HepG2 (cell line): ENCODE results near the gene HYOU1. TPM values are rescaled to one million over a fixed set of nuclear protein-coding genes. Genes with fewer than 3 reads are reported as not detected.

ENCODE experiments used
- ATAC-seq: fragments of 200-7000 bp; cut with Tn5 transposase; 3 replicates; pipeline ENCODE4 v1.9.1; 2020; ENCODE audit warnings: mild to moderate bottlenecking, moderate library complexity
- BruUV-seq: library from RNA; stranded (reverse); fragments of 400-500 nt; replicated peaks from 2 replicates; lab custom pipeline; 2021; lab: Mats Ljungman, UMichigan
- CTCF ChIA-PET: fragments of 300-600 bp; formaldehyde crosslinking; extraction: SDS; loops from one replicate; lab custom pipeline; 2021; ENCODE audit warnings: low total read pairs, inconsistent platforms, low intra/inter-chr PET ratio; lab: Yijun Ruan, JAX
- POLR2A ChIA-PET: fragments of 350-600 bp; sonication (Branson Sonifier 250); formaldehyde crosslinking; loops from one replicate; lab custom pipeline; 2020; ENCODE audit warnings: antibody characterized with exemption, inconsistent platforms; lab: Yijun Ruan, JAX
- DNase-seq: peaks from one replicate; pipeline ENCODE4 v3.0.0-alpha.2; 2015; ENCODE audit warnings: low spot score
- FAIRE-seq: peaks from 3 replicates; lab custom pipeline; 2011; peaks lifted over from hg19 to GRCh38; lab: Jason Lieb, UNC
- H2AFZ ChIP-seq: one replicate; pipeline ENCODE4 v1.6.1; 2011; ENCODE audit warnings: low read length, inconsistent platforms
- H3K27ac ChIP-seq: fragments of 300-600 bp; 3 replicates; pipeline ENCODE4 v1.8.0; 2011; ENCODE audit warnings: mixed run types, mild to moderate bottlenecking, mixed read lengths, low read length, inconsistent platforms; ENCODE audit not compliant: insufficient read depth; ENCODE audit errors: extremely low read length
- H3K27me3 ChIP-seq, 2 experiments: fragments of 200-600 bp in 1 of 2; 2 replicates in 1 of 2; 3 replicates in 1 of 2; pipeline versions ENCODE4 v1.6.0 to v1.8.0; 2011; ENCODE audit warnings: low read length in 2 of 2, mild to moderate bottlenecking in 2 of 2, moderate library complexity in 2 of 2, inconsistent platforms in 1 of 2; ENCODE audit not compliant: insufficient read depth in 2 of 2, control insufficient read depth in 1 of 2
- H3K36me3 ChIP-seq, 2 experiments: fragments of 200-600 bp in 1 of 2; replicated peaks in 1 of 2; 2 replicates in 1 of 2; 3 replicates in 1 of 2; pipeline versions ENCODE4 v1.5.1 to v1.8.0; 2011; ENCODE audit warnings: low read length in 2 of 2, inconsistent platforms in 1 of 2; ENCODE audit not compliant: insufficient read depth in 2 of 2, control insufficient read depth in 1 of 2
- H3K4me1 ChIP-seq: 2 replicates; pipeline ENCODE4 v1.5.1; 2012; ENCODE audit warnings: low read length, inconsistent platforms; ENCODE audit not compliant: insufficient read depth
- H3K4me2 ChIP-seq: 2 replicates; pipeline ENCODE4 v1.6.0; 2011; ENCODE audit warnings: low read depth, low read length, inconsistent platforms
- H3K4me3 ChIP-seq, 3 experiments: fragments of 200-600 bp in 1 of 3; sonication (generic), shearing (Covaris generic) in 1 of 3; replicated peaks in 1 of 3; 2 replicates each; pipeline ENCODE4 v1.5.1; 2011 to 2016; ENCODE audit warnings: low read length in 3 of 3, inconsistent platforms in 2 of 3, low read depth in 2 of 3, mild to moderate bottlenecking in 2 of 3, control low read depth in 1 of 3, mixed read lengths in 1 of 3; ENCODE audit not compliant: insufficient read depth in 1 of 3
- H3K79me2 ChIP-seq: one replicate; pipeline ENCODE4 v1.6.1; 2011; ENCODE audit warnings: low read length, inconsistent platforms; ENCODE audit not compliant: insufficient read depth
- H3K9ac ChIP-seq: 2 replicates; pipeline ENCODE4 v1.6.0; 2011; ENCODE audit warnings: mild to moderate bottlenecking, low read depth, low read length, inconsistent platforms; ENCODE audit not compliant: insufficient read depth
- H3K9me3 ChIP-seq: 2 replicates; pipeline ENCODE4 v1.5.1; 2012; ENCODE audit warnings: mild to moderate bottlenecking, low read length
- H4K20me1 ChIP-seq: 2 replicates; pipeline ENCODE4 v1.6.0; 2011; ENCODE audit warnings: inconsistent platforms, mild to moderate bottlenecking, low read length, moderate library complexity; ENCODE audit not compliant: insufficient read depth
- ATRX ChIP-seq: sonication (generic); formaldehyde crosslinking; IDR thresholded peaks from 2 replicates; pipeline ENCODE4 v1.4.0; 2020; ENCODE audit warnings: missing genetic modification reagents, borderline replicate concordance
- FOXP4 ChIP-seq: sonication (generic); formaldehyde crosslinking; IDR thresholded peaks from 2 replicates; pipeline ENCODE4 v1.4.0; 2020; ENCODE audit warnings: missing genetic modification reagents
- GTF2F1 ChIP-seq: fragments of 150-350 bp; IDR thresholded peaks from 2 replicates; pipeline ENCODE4 v1.6.1; 2014; ENCODE audit warnings: low read length
- HNRNPH1 ChIP-seq: fragments of 200-400 bp; formaldehyde crosslinking; optimal IDR thresholded peaks from 2 replicates; pipeline ENCODE3; 2017; ENCODE audit warnings: mild to moderate bottlenecking, low read depth, low read length
- JARID2 ChIP-seq: sonication (generic); formaldehyde crosslinking; IDR thresholded peaks from 2 replicates; pipeline ENCODE4 v1.8.1; 2023; ENCODE audit warnings: missing genetic modification reagents, inconsistent platforms; ENCODE audit not compliant: insufficient replicate concordance
- JUNB ChIP-seq: sonication (generic); formaldehyde crosslinking; IDR thresholded peaks from 2 replicates; pipeline ENCODE4 v1.8.0; 2022; ENCODE audit warnings: missing genetic modification reagents, mild to moderate bottlenecking, borderline replicate concordance
- KDM5A ChIP-seq: fragments of 200-600 bp; sonication (generic); IDR thresholded peaks from 2 replicates; pipeline ENCODE4 v1.7.0; 2018; ENCODE audit warnings: antibody characterized with exemption, mild to moderate bottlenecking, low read length, borderline replicate concordance
- MED1 ChIP-seq: sonication (generic); formaldehyde crosslinking; IDR thresholded peaks from 2 replicates; pipeline ENCODE4 v1.4.0; 2020; ENCODE audit warnings: missing genetic modification reagents
- MXI1 ChIP-seq: IDR thresholded peaks from 3 replicates; pipeline ENCODE4 v1.6.1; 2012; ENCODE audit warnings: low read depth, low read length, inconsistent platforms, borderline replicate concordance
- NAIF1 ChIP-seq: sonication (generic); formaldehyde crosslinking; IDR thresholded peaks from 2 replicates; pipeline ENCODE4 v1.5.0; 2020; ENCODE audit warnings: mild to moderate bottlenecking, missing genetic modification reagents, borderline replicate concordance
- PHF20 ChIP-seq: sonication (generic); formaldehyde crosslinking; IDR thresholded peaks from 2 replicates; pipeline ENCODE4 v1.5.0; 2020; ENCODE audit warnings: mild to moderate bottlenecking, missing genetic modification reagents
- RBM39 ChIP-seq: fragments of 200-400 bp; formaldehyde crosslinking; IDR thresholded peaks from one replicate; pipeline ENCODE4 v1.6.1; 2018; ENCODE audit warnings: antibody characterized with exemption, mild to moderate bottlenecking, low read depth, low read length; ENCODE audit not compliant: poor library complexity, severe bottlenecking
- RELA ChIP-seq: sonication (generic); formaldehyde crosslinking; IDR thresholded peaks from 2 replicates; pipeline ENCODE4 v1.4.0; 2020; ENCODE audit warnings: missing genetic modification reagents
- SOX13 ChIP-seq, 3 experiments: fragments of 450-650 bp in 1 of 3; sonication (generic) in 1 of 3; formaldehyde crosslinking in 1 of 3; IDR thresholded peaks in 2 of 3; conservative IDR thresholded peaks in 1 of 3; 2 replicates each; pipeline versions ENCODE4 v1.5.0 to v1.6.1; 2016 to 2020; ENCODE audit warnings: antibody characterized with exemption in 1 of 3, mild to moderate bottlenecking in 1 of 3, missing compliant biosample characterization in 1 of 3, missing genetic modification reagents in 1 of 3, moderate library complexity in 1 of 3
- TBL1XR1 ChIP-seq: fragments of 150-350 bp; IDR thresholded peaks from 2 replicates; pipeline ENCODE4 v1.6.1; 2014; ENCODE audit warnings: borderline replicate concordance, low read length; ENCODE audit not compliant: partially characterized antibody
- ZC3H4 ChIP-seq: sonication (generic); formaldehyde crosslinking; IDR thresholded peaks from 2 replicates; pipeline ENCODE4 v1.4.0; 2020; ENCODE audit warnings: missing genetic modification reagents, borderline replicate concordance
- ZNF235 ChIP-seq: sonication (generic); formaldehyde crosslinking; IDR thresholded peaks from 2 replicates; pipeline ENCODE4 v1.8.1; 2023; ENCODE audit warnings: mild to moderate bottlenecking, missing genetic modification reagents, borderline replicate concordance
- ZNF616 ChIP-seq: sonication (generic); formaldehyde crosslinking; IDR thresholded peaks from 2 replicates; pipeline ENCODE4 v1.5.0; 2020; ENCODE audit warnings: low read depth, mild to moderate bottlenecking, missing genetic modification reagents
- ZSCAN29 ChIP-seq: sonication (generic); formaldehyde crosslinking; conservative IDR thresholded peaks from 2 replicates; pipeline ENCODE4 v1.4.0; 2020; ENCODE audit warnings: mild to moderate bottlenecking, missing genetic modification reagents
- WGBS: methylation state at CpG from one replicate; pipeline ENCODE4 v1.1.6; 2017; ENCODE audit warnings: low lambda C conversion rate; 5-methylcytosine and 5-hydroxymethylcytosine counted together
- in situ Hi-C: cut with HindIII; loops from 2 replicates; pipeline ENCODE4 v1.10.0; 2017; ENCODE audit warnings: low pct_unique_long_range_greater_than_20kb; ENCODE audit not compliant: extremely low pct_ligation_motif_present
- intact Hi-C: fragments of 100-400 bp; cut with micrococcal nuclease; formaldehyde crosslinking; loops from one replicate; pipeline ENCODE4 v1.10.0; 2022; ENCODE audit not compliant: unreplicated experiment
- polyA plus RNA-seq, 8 experiments: library from polyadenylated mRNA; depleted of rRNA in 3 of 8; stranded (reverse) in 7 of 8; unstranded in 1 of 8; fragments of >200 nt; fragmentation: Illumina TruSeq in 4 of 8; extraction: Trizol in 4 of 8; gene quantifications; 2 replicates each; pipeline versions ENCODE4 v1.2.1 to v1.2.3, GENCODE V29; 2011 to 2016; ENCODE audit warnings: low read depth in 4 of 8, missing spikeins in 1 of 8, mixed read lengths in 1 of 8; ENCODE audit not compliant: insufficient read depth in 1 of 8
- total RNA-seq, 5 experiments: library from RNA; depleted of rRNA; stranded (reverse); fragments of >200 nt; fragmentation: Illumina TruSeq; extraction: Trizol; gene quantifications; 2 replicates each; pipeline ENCODE4 v1.2.3, GENCODE V29; 2016; ENCODE audit warnings: low read depth in 1 of 5
- TF ChIP-seq, protein P1 (sequence below): sonication (generic); formaldehyde crosslinking; IDR thresholded peaks from 2 replicates; pipeline ENCODE4 v1.4.0; 2020; ENCODE audit warnings: missing genetic modification reagents
- TF ChIP-seq, protein P2 (sequence below): sonication (generic); formaldehyde crosslinking; IDR thresholded peaks from 2 replicates; pipeline ENCODE4 v1.4.0; 2020; ENCODE audit warnings: missing genetic modification reagents

The HYOU1 gene
- total and polyA plus RNA-seq, 2 of the 13 experiments (the other 11 are each of a cell fraction or from before 2014, with no cell fraction given): 127 to 155 TPM

- no peak for DNase-seq
- TF ChIP-seq HNRNPH1 (no peak), RBM39 (no peak), ZNF616 (CRISPR knock-in tag) (0 out of 2 replicates have a peak, but pooled peaks have one; percentile 17), MXI1 (no peak), KDM5A (peak; percentile 23; the same call in 1 of the 2 replicates), FOXP4 (0 out of 2 replicates have a peak, but pooled peaks have one; percentile 0), MED1 (CRISPR knock-in tag) (0 out of 2 replicates have a peak, but pooled peaks have one; percentile 21), NAIF1 (CRISPR knock-in tag) (no peak), ZSCAN29 (no peak), RELA (CRISPR knock-in tag) (no peak), ZNF235 (CRISPR knock-in tag) (0 out of 2 replicates have a peak, but pooled peaks have one; percentile 5), TBL1XR1 (no peak), ATRX (CRISPR knock-in tag) (no peak), ZC3H4 (CRISPR knock-in tag) (peak; percentile 22; the same call in 1 of the 2 replicates), JUNB (CRISPR knock-in tag) (no peak), PHF20 (CRISPR knock-in tag) (no peak), SOX13 (IDR thresholded peaks at IDR 0.05) (no peak), SOX13 (CRISPR knock-in tag; conservative IDR thresholded peaks at IDR 0.05 in 1 of 2, IDR thresholded peaks at IDR 0.05 in 1 of 2) (no peak), JARID2 (CRISPR knock-in tag) (no peak), GTF2F1 (no peak)
- TF ChIP-seq, protein P1, sequence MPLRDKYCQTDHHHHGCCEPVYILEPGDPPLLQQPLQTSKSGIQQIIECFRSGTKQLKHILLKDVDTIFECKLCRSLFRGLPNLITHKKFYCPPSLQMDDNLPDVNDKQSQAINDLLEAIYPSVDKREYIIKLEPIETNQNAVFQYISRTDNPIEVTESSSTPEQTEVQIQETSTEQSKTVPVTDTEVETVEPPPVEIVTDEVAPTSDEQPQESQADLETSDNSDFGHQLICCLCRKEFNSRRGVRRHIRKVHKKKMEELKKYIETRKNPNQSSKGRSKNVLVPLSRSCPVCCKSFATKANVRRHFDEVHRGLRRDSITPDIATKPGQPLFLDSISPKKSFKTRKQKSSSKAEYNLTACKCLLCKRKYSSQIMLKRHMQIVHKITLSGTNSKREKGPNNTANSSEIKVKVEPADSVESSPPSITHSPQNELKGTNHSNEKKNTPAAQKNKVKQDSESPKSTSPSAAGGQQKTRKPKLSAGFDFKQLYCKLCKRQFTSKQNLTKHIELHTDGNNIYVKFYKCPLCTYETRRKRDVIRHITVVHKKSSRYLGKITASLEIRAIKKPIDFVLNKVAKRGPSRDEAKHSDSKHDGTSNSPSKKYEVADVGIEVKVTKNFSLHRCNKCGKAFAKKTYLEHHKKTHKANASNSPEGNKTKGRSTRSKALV (CRISPR knock-in tag): 0 out of 2 replicates have a peak, but pooled peaks have one; percentile 29
- TF ChIP-seq, protein P2, sequence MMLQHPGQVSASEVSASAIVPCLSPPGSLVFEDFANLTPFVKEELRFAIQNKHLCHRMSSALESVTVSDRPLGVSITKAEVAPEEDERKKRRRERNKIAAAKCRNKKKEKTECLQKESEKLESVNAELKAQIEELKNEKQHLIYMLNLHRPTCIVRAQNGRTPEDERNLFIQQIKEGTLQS (CRISPR knock-in tag): no peak
Observed at GRCh38 chr11:119030029-119030328, 27.0 kb downstream of the HYOU1 start.

More at GRCh38 chr11:119030029-119030328, 27.0 kb downstream of the HYOU1 start:
- Histone ChIP-seq H3K79me2 (peaks cover 47% of the 10 kb centered on the region), H3K27me3 (no peaks in the 10 kb centered on the region; a peak in 1 of 5 replicates), H3K9me3 (no peaks in the 10 kb centered on the region), H3K9ac (peak overlapping the region; percentile 77), H4K20me1 (peaks cover under 1% of the 10 kb centered on the region; the same call in 1 of the 2 replicates), H3K27ac (peak overlapping the region; percentile 77), H3K4me1 (peaks cover 68% of the 10 kb centered on the region), H3K4me3 (peak overlapping the region; percentile 74 to 82 (median 79)), H2AFZ (no peak overlapping the region), H3K36me3 (peaks cover 0 to 3% of the 10 kb centered on the region in 2 experiments; a peak in 1 of 5 replicates), H3K4me2 (peak overlapping the region; percentile 99)
- ChIA-PET CTCF (no interaction called here), POLR2A (interaction anchor here (0.6 to 4.8 kb wide), 5 partner anchors 11 to 72 kb away, joined by 3 to 45 read pairs (median 4); partner anchors contain the start of genes CENATAC, HMBS, RPS25 and TRAPPC4)
- BruUV-seq: no TSS peak
- FAIRE-seq: no peak
- ATAC-seq: peak; percentile 0; the same call in 2 of the 3 replicates
- WGBS: 0% methylated on average over 10 of the region's 13 CpGs
- intact Hi-C loops: loop anchor here (2.0 kb wide), 2 partner anchors 31 to 65 kb away; partner anchors contain the start of gene CENATAC
- in situ Hi-C loops: no loop called here
